ENCODE measurements around the gene ANKRD33. TPM values are rescaled to one million over a fixed set of nuclear protein-coding genes. Genes with fewer than 3 reads are reported as not detected.

ANKRD33 gene
- total RNA-seq: not detected

DNA sequence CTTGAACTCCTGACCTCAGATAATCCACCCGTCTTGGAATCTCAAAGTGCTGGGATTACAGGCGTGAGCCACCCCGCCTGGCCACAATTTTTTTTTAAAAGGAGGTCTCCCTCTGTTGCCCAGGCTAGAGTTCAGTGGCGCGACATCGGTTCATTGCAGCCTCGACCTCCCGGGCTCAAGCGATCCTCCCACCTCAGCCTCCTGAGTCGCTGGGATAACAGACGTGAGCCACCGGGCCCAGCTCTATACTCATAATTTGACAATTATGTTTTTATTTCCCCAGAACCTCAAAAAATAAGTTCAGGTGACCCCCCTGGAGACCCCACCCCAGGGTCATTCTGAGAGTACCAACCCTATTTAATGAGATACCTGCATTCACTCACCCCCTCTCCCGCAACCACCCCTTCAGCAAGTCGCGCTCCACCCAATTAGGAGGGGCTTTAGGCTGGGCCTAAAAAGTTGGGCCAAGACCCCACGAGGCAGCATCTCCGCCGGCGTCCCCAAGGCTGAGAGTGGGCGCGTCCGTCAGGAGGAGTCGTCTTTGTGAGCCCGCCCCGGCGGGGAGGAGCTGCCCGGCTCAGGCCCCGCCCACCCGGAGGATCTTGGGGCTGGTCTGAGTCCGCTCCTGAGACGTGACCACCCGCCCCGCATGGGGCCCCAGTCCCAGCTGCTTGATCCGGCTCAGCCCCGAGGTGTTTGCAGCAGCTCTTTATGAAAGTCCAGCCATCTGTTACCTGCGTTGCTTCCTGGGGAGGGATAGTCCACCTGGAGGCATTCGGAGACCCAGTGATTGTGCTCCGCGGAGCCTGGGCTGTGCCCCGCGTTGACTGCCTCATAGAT, at the start of gene ANKRD33:
Gene ANKRD33, plus strand, starts transcription at position 628 of the 840 bp plus-strand sequence. Its CDS starts 84 bp downstream, at position 712.
- ATAC-seq (ENCODE audit: insufficient number of reproducible peaks, low FRiP score, low read depth) (no peak), DNase-seq (ENCODE audit: low spot score) (no peak)
- H3K4me1 ChIP-seq (ENCODE audit: control insufficient read depth in 1 of 2, low read depth in 2 of 2): peaks cover 6 to 9% of the 10 kb centered on the region in 2 donors
- no peaks in the 10 kb centered on the region for H3K9me3 ChIP-seq
- no peaks in the 10 kb centered on the region for H3K36me3 ChIP-seq
- H3K27me3 ChIP-seq (replicated peaks; ENCODE audit: insufficient read depth): no peaks in the 10 kb centered on the region
- H3K27ac ChIP-seq: no peak within 1 kb of the TSS
- TF ChIP-seq CTCF (IDR thresholded peaks at IDR 0.05): no peak
- H3K4me3 ChIP-seq: no peak within 1 kb of the TSS

DNA sequence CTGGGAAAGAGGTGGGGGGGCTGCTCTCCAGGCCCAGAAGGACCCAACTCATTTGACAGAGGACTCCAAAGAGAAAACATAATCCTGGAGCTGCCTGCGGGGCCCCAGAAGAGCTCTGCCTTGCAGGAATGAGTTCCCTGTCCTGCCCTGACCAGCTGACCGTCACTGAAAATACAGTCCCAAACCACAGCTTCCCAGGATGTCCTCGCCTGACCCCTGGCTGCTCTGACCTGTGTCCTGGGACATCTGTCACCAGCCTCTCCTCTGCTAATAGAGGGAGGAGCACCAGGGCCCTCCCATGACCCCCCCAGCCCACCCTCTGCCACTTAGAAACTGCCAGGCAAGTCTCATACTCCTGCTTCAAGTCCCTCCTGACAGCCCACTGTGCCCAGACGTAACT, 49.1 kb upstream of the ANKRD33 start:
- no peaks in the 10 kb centered on the region for H3K4me1 ChIP-seq (ENCODE audit: control insufficient read depth in 1 of 2, low read depth in 2 of 2)
- H3K36me3 ChIP-seq: no peaks in the 10 kb centered on the region
- H3K27me3 ChIP-seq (replicated peaks; ENCODE audit: insufficient read depth): no peaks in the 10 kb centered on the region
- no peaks in the 10 kb centered on the region for H3K9me3 ChIP-seq
- DNase-seq (ENCODE audit: low spot score) (no peak), ATAC-seq (ENCODE audit: insufficient number of reproducible peaks, low FRiP score, low read depth) (no peak)
- H3K4me3 ChIP-seq: no peak overlapping the region
- TF ChIP-seq CTCF (IDR thresholded peaks at IDR 0.05): no peak
- no peak overlapping the region for H3K27ac ChIP-seq

- Histone ChIP-seq H3K4me3 (no peak overlapping the region), H3K36me3 (no peaks in the 10 kb centered on the region), H3K9me3 (no peaks in the 10 kb centered on the region), H3K27ac (no peak overlapping the region), H3K4me1 (ENCODE audit: control insufficient read depth in 1 of 2, low read depth in 2 of 2) (no peaks in the 10 kb centered on the region), H3K27me3 (replicated peaks; ENCODE audit: insufficient read depth) (no peaks in the 10 kb centered on the region)
- no peak for DNase-seq (ENCODE audit: low spot score)
- TF ChIP-seq CTCF (IDR thresholded peaks at IDR 0.05): no peak
- ATAC-seq (ENCODE audit: insufficient number of reproducible peaks, low FRiP score, low read depth): no peak
Observed at GRCh38 chr12:51839310-51839947, 48.5 kb upstream of the ANKRD33 start.

- H3K27me3 ChIP-seq (replicated peaks; ENCODE audit: insufficient read depth): no peaks in the 10 kb centered on the region
- no peak for DNase-seq (ENCODE audit: low spot score)
- no peaks in the 10 kb centered on the region for H3K9me3 ChIP-seq
- H3K4me3 ChIP-seq: no peak overlapping the region
- no peak for ATAC-seq (ENCODE audit: insufficient number of reproducible peaks, low FRiP score, low read depth)
- H3K4me1 ChIP-seq (ENCODE audit: control insufficient read depth in 1 of 2, low read depth in 2 of 2): no peaks in the 10 kb centered on the region
- TF ChIP-seq CTCF (IDR thresholded peaks at IDR 0.05): no peak
- no peak overlapping the region for H3K27ac ChIP-seq
- no peaks in the 10 kb centered on the region for H3K36me3 ChIP-seq
Observed at GRCh38 chr12:51840966-51841365, 46.9 kb upstream of the ANKRD33 start.

- no peak overlapping the region for H3K27ac ChIP-seq
- TF ChIP-seq CTCF (IDR thresholded peaks at IDR 0.05): no peak
- no peak for DNase-seq (ENCODE audit: low spot score)
- ATAC-seq (ENCODE audit: insufficient number of reproducible peaks, low FRiP score, low read depth): no peak
- H3K4me3 ChIP-seq: no peak overlapping the region
- no peaks in the 10 kb centered on the region for H3K36me3 ChIP-seq
- no peaks in the 10 kb centered on the region for H3K9me3 ChIP-seq
- H3K27me3 ChIP-seq (replicated peaks; ENCODE audit: insufficient read depth): no peaks in the 10 kb centered on the region
- H3K4me1 ChIP-seq (ENCODE audit: control insufficient read depth in 1 of 2, low read depth in 2 of 2): peaks cover 0 to 4% of the 10 kb centered on the region in 2 donors
Observed at GRCh38 chr12:51841727-51842126, 46.2 kb upstream of the ANKRD33 start.

Data from thoracic aorta (tissue), 2 donors.